ENCODE data around the gene CAMK1D.

DNA sequence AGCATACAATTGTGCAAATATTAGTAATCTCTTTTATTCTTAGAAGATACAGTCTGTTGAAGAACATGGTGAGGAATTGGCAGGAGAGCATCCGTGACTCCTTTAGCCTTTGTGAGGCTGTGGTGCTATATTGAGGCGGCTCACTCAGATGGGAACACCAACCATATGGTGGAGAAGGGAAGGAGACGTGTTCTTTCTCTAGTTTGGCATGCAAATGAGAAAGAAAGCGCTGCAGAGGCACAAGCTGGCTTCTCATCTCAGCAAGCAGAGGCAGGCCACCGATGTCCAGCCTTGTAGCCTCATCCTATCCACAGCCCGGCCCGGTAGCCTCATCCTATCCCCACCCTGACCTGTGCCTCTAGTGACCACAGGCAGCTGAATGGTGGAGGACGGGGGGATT lies 288.3 kb downstream of the CAMK1D start:
- TF ChIP-seq, protein P1, sequence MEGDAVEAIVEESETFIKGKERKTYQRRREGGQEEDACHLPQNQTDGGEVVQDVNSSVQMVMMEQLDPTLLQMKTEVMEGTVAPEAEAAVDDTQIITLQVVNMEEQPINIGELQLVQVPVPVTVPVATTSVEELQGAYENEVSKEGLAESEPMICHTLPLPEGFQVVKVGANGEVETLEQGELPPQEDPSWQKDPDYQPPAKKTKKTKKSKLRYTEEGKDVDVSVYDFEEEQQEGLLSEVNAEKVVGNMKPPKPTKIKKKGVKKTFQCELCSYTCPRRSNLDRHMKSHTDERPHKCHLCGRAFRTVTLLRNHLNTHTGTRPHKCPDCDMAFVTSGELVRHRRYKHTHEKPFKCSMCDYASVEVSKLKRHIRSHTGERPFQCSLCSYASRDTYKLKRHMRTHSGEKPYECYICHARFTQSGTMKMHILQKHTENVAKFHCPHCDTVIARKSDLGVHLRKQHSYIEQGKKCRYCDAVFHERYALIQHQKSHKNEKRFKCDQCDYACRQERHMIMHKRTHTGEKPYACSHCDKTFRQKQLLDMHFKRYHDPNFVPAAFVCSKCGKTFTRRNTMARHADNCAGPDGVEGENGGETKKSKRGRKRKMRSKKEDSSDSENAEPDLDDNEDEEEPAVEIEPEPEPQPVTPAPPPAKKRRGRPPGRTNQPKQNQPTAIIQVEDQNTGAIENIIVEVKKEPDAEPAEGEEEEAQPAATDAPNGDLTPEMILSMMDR (IDR thresholded peaks at IDR 0.05) = no peak
- TF ChIP-seq POLR2AphosphoS5 (IDR thresholded peaks at IDR 0.05) (no peak), POLR2A (IDR thresholded peaks at IDR 0.05) (no peak), EP300 (IDR thresholded peaks at IDR 0.05) (no peak)

Data from stomach (tissue), 4 donors.